Measurements from ENCODE around the gene ZNF222. TPM values are rescaled to one million over a fixed set of nuclear protein-coding genes. Genes with fewer than 3 reads are reported as not detected.

ZNF222 gene
- total and polyA plus RNA-seq, 3 experiments from 2014 or later, result 2.5 to 3.3 (median 3.2) TPM

- Mint-ChIP-seq H3K27me3 (no peaks in the 10 kb centered on the region), H3K9me3 (peaks cover 12 to 56% (median 25%) of the 10 kb centered on the region in 5 donors), H3K36me3 (peaks cover 37 to 90% (median 82%) of the 10 kb centered on the region in 3 donors), H3K4me3 (no peak overlapping the region), H3K4me1 (peaks cover 0 to 1% (median 0%) of the 10 kb centered on the region in 3 donors), H3K27ac (no peak overlapping the region)
- POLR2A ChIA-PET, result no interaction called here
- H3K27me3 ChIP-seq (ENCODE audit: insufficient read depth, low read length, poor library complexity, severe bottlenecking), result no peaks in the 10 kb centered on the region
- H3K27ac ChIP-seq (ENCODE audit: low read depth, low read length), result no peak overlapping the region
- H3K36me3 ChIP-seq (ENCODE audit: insufficient read depth, low read length), result peaks cover 4% of the 10 kb centered on the region
- DNase-seq, result no peak
- no peak overlapping the region for H3K4me3 ChIP-seq (ENCODE audit: low read length)
- no peaks in the 10 kb centered on the region for H3K4me1 ChIP-seq (ENCODE audit: insufficient read depth, low read length)
- CTCF ChIA-PET, result no interaction called here
- H3K9me3 ChIP-seq (ENCODE audit: low read length), result no peaks in the 10 kb centered on the region
Measured at GRCh38 chr19:44059229-44059628, 34.0 kb downstream of the ZNF222 start.

DNA sequence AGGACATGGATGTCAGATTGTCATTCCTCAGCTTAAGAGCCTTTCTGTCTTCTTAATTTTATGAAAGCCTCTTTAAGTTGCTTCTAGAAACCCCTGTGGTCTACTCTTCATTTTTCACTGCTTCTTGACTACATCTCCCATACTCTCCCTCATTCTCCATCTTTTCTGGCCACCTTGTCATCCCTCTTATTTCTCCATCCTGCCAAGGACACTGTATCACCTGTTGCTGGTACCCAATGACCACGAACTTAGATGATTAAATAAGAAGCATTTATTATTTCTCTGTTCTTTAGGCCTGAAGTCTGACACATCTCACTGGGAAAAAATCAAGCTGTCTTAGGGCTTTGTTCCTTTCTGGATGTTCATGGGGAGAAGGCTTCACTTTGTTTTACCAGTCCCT lies 35.9 kb downstream of the ZNF222 start:
- POLR2A ChIA-PET, result no interaction called here
- peaks cover 30 to 88% (median 78%) of the 10 kb centered on the region in 3 donors for H3K36me3 Mint-ChIP-seq

DNA sequence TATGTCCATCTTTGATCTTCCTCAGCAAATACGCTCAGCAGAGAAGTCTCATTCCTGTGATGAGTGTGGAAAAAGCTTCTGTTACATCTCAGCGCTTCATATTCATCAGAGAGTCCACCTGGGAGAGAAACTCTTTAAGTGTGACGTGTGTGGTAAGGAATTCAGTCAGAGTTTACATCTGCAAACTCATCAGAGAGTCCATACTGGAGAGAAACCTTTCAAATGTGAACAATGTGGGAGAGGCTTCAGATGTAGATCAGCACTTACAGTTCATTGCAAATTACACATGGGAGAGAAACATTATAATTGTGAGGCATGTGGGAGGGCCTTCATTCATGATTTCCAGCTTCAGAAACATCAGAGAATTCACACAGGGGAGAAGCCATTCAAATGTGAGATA lies 41.1 kb downstream of the ZNF222 start:
- Mint-ChIP-seq H3K9me3 (peaks cover 27 to 72% (median 55%) of the 10 kb centered on the region in 5 donors), H3K4me1 (peaks cover 4 to 5% (median 4%) of the 10 kb centered on the region in 3 donors), H3K27ac (no peak overlapping the region), H3K4me3 (no peak overlapping the region), H3K36me3 (peaks cover 19 to 70% (median 54%) of the 10 kb centered on the region in 3 donors), H3K27me3 (peaks cover under 1 to 4% of the 10 kb centered on the region in 2 donors)
- POLR2A ChIA-PET, result no interaction called here
- H3K27ac ChIP-seq (ENCODE audit: low read depth, low read length), result no peak overlapping the region
- peaks cover 18% of the 10 kb centered on the region for H3K9me3 ChIP-seq (ENCODE audit: low read length)
- H3K4me1 ChIP-seq (ENCODE audit: insufficient read depth, low read length), result no peaks in the 10 kb centered on the region
- no peak overlapping the region for H3K4me3 ChIP-seq (ENCODE audit: low read length)
- no peak for DNase-seq
- CTCF ChIA-PET, result no interaction called here
- H3K36me3 ChIP-seq (ENCODE audit: insufficient read depth, low read length), result peaks cover 2% of the 10 kb centered on the region
- no peaks in the 10 kb centered on the region for H3K27me3 ChIP-seq (ENCODE audit: insufficient read depth, low read length, poor library complexity, severe bottlenecking)

More for the DNA sequence above, 35.9 kb downstream of the ZNF222 start:
- H3K36me3 ChIP-seq (ENCODE audit: insufficient read depth, low read length), result peaks cover 4% of the 10 kb centered on the region
- Mint-ChIP-seq H3K27me3 (no peaks in the 10 kb centered on the region), H3K9me3 (peaks cover 14 to 55% (median 27%) of the 10 kb centered on the region in 5 donors), H3K27ac (no peak overlapping the region), H3K4me3 (no peak overlapping the region), H3K4me1 (no peaks in the 10 kb centered on the region)
- CTCF ChIA-PET, result no interaction called here
- H3K4me3 ChIP-seq (ENCODE audit: low read length), result no peak overlapping the region
- no peak for DNase-seq
- no peak overlapping the region for H3K27ac ChIP-seq (ENCODE audit: low read depth, low read length)
- no peaks in the 10 kb centered on the region for H3K4me1 ChIP-seq (ENCODE audit: insufficient read depth, low read length)
- no peaks in the 10 kb centered on the region for H3K27me3 ChIP-seq (ENCODE audit: insufficient read depth, low read length, poor library complexity, severe bottlenecking)
- H3K9me3 ChIP-seq (ENCODE audit: low read length), result peaks cover 4% of the 10 kb centered on the region

GRCh38 chr19:44069415-44069814 lies 44.2 kb downstream of the ZNF222 start:
- Histone ChIP-seq H3K36me3 (ENCODE audit: insufficient read depth, low read length) (no peaks in the 10 kb centered on the region), H3K4me1 (ENCODE audit: insufficient read depth, low read length) (peaks cover 14% of the 10 kb centered on the region), H3K4me3 (ENCODE audit: low read length) (no peak overlapping the region), H3K9me3 (ENCODE audit: low read length) (peaks cover 18% of the 10 kb centered on the region), H3K27me3 (ENCODE audit: insufficient read depth, low read length, poor library complexity, severe bottlenecking) (no peaks in the 10 kb centered on the region), H3K27ac (ENCODE audit: low read depth, low read length) (no peak overlapping the region)
- H3K27me3 Mint-ChIP-seq, result peaks cover 1 to 4% of the 10 kb centered on the region in 2 donors
- H3K36me3 Mint-ChIP-seq, result peaks cover 12 to 47% (median 31%) of the 10 kb centered on the region in 3 donors
- DNase-seq, result no peak
- POLR2A ChIA-PET, result no interaction called here
- H3K4me3 Mint-ChIP-seq, result no peak overlapping the region
- peaks cover 24 to 27% (median 26%) of the 10 kb centered on the region in 3 donors for H3K4me1 Mint-ChIP-seq
- peaks cover 32 to 59% (median 47%) of the 10 kb centered on the region in 5 donors for H3K9me3 Mint-ChIP-seq
- CTCF ChIA-PET, result no interaction called here
- no peak overlapping the region for H3K27ac Mint-ChIP-seq

DNA sequence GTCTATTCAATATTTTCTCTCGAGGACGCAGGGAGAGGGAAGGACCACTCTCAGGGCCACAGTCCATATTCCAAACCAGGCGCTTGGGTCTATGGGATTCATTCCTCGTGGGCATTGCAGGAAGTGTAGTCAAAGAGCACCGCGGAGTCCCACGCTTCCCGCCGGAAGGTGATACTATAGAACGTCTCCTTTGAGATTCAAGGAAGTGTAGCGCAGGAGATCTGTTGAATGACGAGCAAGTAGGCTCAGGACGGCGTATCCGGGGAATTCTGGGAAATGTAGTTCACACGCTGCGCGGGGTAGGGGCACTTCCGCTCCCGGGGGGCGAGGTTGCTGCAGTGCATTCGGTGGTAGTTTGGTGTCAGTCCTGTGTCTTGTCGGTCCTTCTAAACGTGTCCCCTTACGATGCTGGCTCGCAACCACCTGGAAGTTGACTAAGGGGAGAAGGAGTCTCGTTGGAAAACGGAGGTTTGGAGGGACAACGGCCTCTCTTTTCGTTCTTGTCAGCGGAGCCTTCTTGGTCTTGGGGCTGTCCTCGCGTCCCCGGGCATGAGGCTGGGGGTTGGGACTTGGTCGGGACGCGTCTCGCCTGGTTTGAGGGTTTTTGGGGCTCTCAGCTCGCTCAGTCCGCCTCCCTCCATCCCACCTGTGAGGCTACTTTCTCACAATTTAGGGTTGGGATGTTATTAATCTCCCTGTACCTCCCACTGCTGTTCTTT lies 46.8 kb downstream of the ZNF222 start, which contains the start of gene ZNF284:
TSS of gene ZNF284 (plus strand) at position 336 of the 719 bp plus-strand sequence. CDS start 4,231 bp downstream, outside the sequence.
- H3K4me3 Mint-ChIP-seq, result peak within 1 kb of the TSS; percentile 86 to 96 (median 93)
- ChIA-PET POLR2A (no interaction called here), CTCF (interaction anchor here (1.4 kb wide), 1 partner anchor 23 kb away, joined by 4 read pairs; no protein-coding TSS in a partner anchor)
- H3K27ac Mint-ChIP-seq, result peak within 1 kb of the TSS; percentile 31 to 96 (median 82)
- Histone ChIP-seq H3K27me3 (ENCODE audit: insufficient read depth, low read length, poor library complexity, severe bottlenecking) (no peaks in the 10 kb centered on the region), H3K9me3 (ENCODE audit: low read length) (peaks cover 4% of the 10 kb centered on the region), H3K27ac (ENCODE audit: low read depth, low read length) (peak within 1 kb of the TSS; percentile 36), H3K4me1 (ENCODE audit: insufficient read depth, low read length) (peaks cover 14% of the 10 kb centered on the region), H3K4me3 (ENCODE audit: low read length) (peak within 1 kb of the TSS; percentile 87), H3K36me3 (ENCODE audit: insufficient read depth, low read length) (no peaks in the 10 kb centered on the region)
- peaks cover 4 to 35% (median 23%) of the 10 kb centered on the region in 3 donors for H3K36me3 Mint-ChIP-seq
- H3K4me1 Mint-ChIP-seq, result peaks cover 27 to 38% (median 27%) of the 10 kb centered on the region in 3 donors
- peaks cover 1 to 4% of the 10 kb centered on the region in 2 donors for H3K27me3 Mint-ChIP-seq
- H3K9me3 Mint-ChIP-seq, result peaks cover 15 to 39% (median 24%) of the 10 kb centered on the region in 5 donors
- DNase-seq, result peak; percentile 68 to 88 (median 83)

GRCh38 chr19:44072543-44073401 lies 47.6 kb downstream of the ZNF222 start:
- Histone ChIP-seq H3K4me3 (ENCODE audit: low read length) (peak overlapping the region; percentile 87), H3K4me1 (ENCODE audit: insufficient read depth, low read length) (peaks cover 14% of the 10 kb centered on the region), H3K27ac (ENCODE audit: low read depth, low read length) (no peak overlapping the region), H3K27me3 (ENCODE audit: insufficient read depth, low read length, poor library complexity, severe bottlenecking) (no peaks in the 10 kb centered on the region), H3K9me3 (ENCODE audit: low read length) (no peaks in the 10 kb centered on the region), H3K36me3 (ENCODE audit: insufficient read depth, low read length) (no peaks in the 10 kb centered on the region)
- H3K27me3 Mint-ChIP-seq, result peaks cover 1 to 4% of the 10 kb centered on the region in 2 donors
- peak overlapping the region; percentile 86 to 96 (median 93) for H3K4me3 Mint-ChIP-seq
- H3K4me1 Mint-ChIP-seq, result peaks cover 27 to 38% (median 27%) of the 10 kb centered on the region in 3 donors
- peaks cover 4 to 35% (median 27%) of the 10 kb centered on the region in 3 donors for H3K36me3 Mint-ChIP-seq
- CTCF ChIA-PET, result interaction anchor here (1.4 kb wide), 1 partner anchor 22 kb away, joined by 4 read pairs; no protein-coding TSS in a partner anchor
- no peak for DNase-seq
- H3K9me3 Mint-ChIP-seq, result peaks cover 11 to 31% (median 21%) of the 10 kb centered on the region in 5 donors
- POLR2A ChIA-PET, result no interaction called here
- peak overlapping the region in 6 of 8 donors; percentile 22 to 92 (median 82) for H3K27ac Mint-ChIP-seq

DNA sequence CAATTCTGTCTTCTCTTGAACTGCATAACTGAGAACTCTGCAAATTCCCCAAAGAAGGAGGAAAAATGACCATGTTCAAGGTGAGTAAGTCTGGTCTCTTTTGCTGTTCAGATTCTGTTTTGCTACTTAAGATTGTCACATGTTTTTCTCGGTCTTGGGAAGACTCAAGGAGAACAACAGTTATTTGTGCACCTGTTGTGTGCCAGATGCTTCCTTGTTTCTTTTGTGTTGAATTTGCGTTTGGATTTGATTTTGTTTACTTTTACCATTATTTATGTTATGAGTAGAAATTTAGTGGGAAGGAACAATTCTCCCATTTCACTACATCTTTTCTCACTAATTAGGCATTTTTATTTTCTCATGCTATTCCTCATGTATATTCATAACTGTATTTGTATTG lies 51.1 kb downstream of the ZNF222 start:
- H3K27me3 ChIP-seq (ENCODE audit: insufficient read depth, low read length, poor library complexity, severe bottlenecking), result no peaks in the 10 kb centered on the region
- Mint-ChIP-seq H3K27me3 (peaks cover 0 to under 1% of the 10 kb centered on the region in 2 donors), H3K4me1 (peaks cover 21 to 33% (median 23%) of the 10 kb centered on the region in 3 donors), H3K27ac (no peak overlapping the region), H3K4me3 (no peak overlapping the region), H3K9me3 (peaks cover 0 to 7% (median 5%) of the 10 kb centered on the region in 5 donors), H3K36me3 (peaks cover 11 to 43% (median 23%) of the 10 kb centered on the region in 3 donors)
- no peaks in the 10 kb centered on the region for H3K9me3 ChIP-seq (ENCODE audit: low read length)
- no peaks in the 10 kb centered on the region for H3K36me3 ChIP-seq (ENCODE audit: insufficient read depth, low read length)
- CTCF ChIA-PET, result no interaction called here
- POLR2A ChIA-PET, result no interaction called here
- H3K4me3 ChIP-seq (ENCODE audit: low read length), result no peak overlapping the region
- no peak overlapping the region for H3K27ac ChIP-seq (ENCODE audit: low read depth, low read length)
- DNase-seq, result no peak
- H3K4me1 ChIP-seq (ENCODE audit: insufficient read depth, low read length), result peaks cover 13% of the 10 kb centered on the region
